HL-60/S4 (cell line): Measurements from ENCODE around the gene EXOSC10.

ENCODE experiments used
- in situ Hi-C: fragments of 300-500 bp; cut with MboI; formaldehyde crosslinking; loops from 2 replicates; pipeline ENCODE4 v1.14.3; 2022; ENCODE audit warnings: low sequenced_read_pairs

EXOSC10 gene

GRCh38 chr1:11099310-11100148 lies at the start of gene EXOSC10:
Gene EXOSC10 (minus strand): TSS chr1:11099869. CDS start chr1:11099831, 38 bp downstream.
- in situ Hi-C loops = no loop called here

DNA sequence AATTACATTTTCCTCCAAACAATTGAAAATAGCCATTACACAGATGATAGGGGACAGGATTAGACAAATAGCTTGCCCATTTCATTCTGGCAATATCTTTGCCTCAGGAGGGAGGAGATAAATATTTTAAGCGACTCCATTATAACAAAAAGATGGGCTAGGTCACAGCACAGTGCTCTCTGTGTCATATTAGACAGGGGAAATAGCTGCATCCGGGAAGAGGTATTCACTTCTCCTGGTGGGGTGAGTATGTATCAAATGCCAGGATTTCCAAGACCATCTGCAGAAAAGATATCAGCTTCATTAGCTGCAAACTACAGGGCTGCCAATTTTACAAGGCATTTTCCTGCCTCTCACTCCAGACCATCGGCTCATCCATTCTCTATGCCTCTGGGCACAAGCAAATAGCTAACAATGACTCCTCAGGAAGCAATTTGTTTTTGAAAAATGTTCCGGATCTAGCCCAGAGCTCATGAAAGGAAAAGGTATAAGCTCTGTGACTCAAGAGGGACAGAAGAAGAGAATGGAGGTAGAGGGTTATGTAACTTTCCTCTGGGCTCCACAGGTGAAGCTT lies 47.6 kb upstream of the EXOSC10 start:
- in situ Hi-C loops = no loop called here

GRCh38 chr1:11145741-11146140 lies 46.1 kb upstream of the EXOSC10 start:
- in situ Hi-C loops = no loop called here

DNA sequence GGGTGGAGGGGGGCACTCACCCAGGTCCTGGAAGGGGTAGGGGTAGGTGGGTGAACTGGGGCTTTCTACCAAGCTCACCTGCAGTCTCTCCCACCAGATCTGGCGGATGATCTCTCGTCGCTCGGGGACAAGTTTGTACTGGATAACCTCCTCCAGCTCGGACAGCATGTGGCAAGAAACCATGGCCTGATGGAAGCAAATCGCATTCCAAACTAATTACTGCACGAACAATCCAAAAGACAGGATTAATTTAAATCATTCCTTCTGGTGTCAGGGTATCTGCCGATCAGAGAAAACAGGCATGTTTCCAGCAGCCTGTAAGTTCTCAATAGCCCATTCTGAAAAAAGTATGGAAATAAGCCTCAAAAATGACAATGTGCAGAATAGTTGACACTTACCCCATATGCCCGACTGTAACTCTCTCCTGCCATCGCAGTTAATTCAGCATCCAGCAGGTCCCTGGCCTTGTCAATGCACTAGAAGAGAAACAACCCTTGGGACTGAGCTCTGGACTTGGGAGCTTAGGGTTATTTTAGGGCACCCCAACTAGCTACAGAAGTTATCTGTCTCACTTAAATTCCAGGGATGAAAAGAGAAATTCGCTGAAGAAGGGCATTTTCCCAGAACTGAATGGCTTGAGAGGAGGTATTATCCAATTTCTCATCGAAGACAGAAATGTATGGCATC lies 45.0 kb upstream of the EXOSC10 start:
- in situ Hi-C loops = no loop called here

DNA sequence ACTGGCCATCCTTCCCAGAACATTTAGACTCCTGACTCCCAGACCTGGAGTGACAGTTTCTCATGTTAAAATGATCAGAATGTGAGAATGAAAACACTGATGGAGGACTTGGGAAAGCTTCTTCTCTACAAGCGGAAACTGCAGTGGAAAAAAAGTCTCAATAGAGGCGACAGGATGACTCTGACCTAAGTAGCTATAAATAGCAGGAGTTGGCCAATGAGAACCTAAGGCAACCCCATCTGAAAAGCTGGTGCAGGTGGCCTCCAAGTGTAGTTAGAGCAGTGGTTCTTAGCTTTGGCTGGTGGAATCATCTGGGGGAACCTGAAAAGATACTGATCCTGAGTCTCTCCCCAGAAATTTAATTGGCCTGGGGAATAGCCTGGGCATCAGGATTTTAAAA lies 44.2 kb upstream of the EXOSC10 start:
- in situ Hi-C loops = no loop called here

DNA sequence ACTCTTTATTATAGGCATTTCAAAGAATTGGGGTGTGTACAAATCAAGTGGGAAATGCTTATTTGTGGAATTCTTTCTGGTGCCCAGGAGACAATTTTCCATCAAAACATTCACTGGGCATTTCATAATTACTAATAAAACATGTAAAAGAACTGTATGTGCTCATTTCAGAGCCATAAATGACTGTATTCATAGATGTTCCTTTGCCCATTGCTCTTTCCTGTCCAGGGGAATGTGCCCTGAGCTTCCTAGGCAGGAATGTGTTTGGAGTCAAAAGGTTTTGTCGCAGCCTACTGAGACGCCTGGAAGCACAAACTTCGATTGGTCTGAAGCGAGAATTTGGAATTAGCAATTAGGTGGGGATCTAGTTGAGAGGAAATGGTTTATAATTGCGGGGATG lies 43.7 kb upstream of the EXOSC10 start:
- in situ Hi-C loops = no loop called here

DNA sequence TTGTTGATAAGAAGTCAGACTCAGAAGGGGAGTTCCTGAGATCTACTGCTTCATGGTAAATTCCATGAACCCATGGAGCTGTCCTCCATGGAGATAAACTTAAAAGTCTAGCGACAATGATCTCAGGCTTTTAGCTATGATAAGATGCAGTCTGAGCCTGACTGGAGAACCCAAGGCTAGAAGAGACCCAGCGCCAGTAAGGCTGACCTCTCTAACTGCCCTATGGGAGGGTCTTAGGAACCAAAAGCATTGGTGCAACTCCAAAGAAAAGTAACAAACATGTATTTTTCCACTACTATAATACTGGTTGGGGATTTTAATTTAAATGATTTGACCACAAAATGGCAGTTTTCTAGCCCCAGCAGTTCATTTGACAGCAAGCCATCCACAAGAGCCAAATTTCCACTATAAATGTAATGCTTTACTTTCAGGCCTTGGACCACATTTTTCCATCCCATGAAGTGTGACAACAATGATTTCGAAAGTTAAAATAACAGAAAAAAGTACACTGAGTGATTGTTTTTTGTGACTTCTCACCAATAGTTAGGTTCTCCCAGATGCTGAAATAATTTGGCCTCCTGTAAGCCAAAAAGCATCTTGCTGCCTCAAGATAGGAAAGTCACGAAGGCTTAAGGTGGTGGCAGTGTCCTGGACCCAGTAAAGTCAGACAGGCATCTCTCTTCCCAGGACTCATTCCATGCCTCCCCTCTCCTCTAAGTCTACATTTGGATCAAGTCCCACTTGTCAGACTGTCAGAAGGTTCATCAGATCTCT lies 43.1 kb upstream of the EXOSC10 start:
- in situ Hi-C loops = no loop called here

GRCh38 chr1:11138952-11139351 lies 39.3 kb upstream of the EXOSC10 start:
- in situ Hi-C loops = no loop called here

GRCh38 chr1:11138029-11138428 lies 38.4 kb upstream of the EXOSC10 start:
- in situ Hi-C loops = no loop called here

DNA sequence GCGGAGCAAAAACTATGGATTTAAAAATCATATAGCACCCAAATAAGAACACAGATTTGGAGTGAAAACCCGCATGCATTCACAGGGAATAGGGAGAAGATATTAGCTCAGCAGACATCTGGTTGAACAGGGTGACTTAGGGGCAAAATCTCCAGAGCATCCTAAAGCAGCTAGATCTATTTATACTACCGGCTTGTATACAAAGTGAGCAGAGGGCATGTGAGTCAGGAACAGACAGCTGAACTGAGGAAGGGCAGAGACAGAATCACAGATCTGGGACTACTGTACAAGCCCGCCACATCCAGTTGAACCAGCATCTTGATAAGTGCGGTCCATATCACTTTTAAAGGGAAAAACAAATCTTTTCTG lies 35.2 kb upstream of the EXOSC10 start:
- in situ Hi-C loops = no loop called here

GRCh38 chr1:11134251-11134897 lies 34.7 kb upstream of the EXOSC10 start:
- in situ Hi-C loops = no loop called here

DNA sequence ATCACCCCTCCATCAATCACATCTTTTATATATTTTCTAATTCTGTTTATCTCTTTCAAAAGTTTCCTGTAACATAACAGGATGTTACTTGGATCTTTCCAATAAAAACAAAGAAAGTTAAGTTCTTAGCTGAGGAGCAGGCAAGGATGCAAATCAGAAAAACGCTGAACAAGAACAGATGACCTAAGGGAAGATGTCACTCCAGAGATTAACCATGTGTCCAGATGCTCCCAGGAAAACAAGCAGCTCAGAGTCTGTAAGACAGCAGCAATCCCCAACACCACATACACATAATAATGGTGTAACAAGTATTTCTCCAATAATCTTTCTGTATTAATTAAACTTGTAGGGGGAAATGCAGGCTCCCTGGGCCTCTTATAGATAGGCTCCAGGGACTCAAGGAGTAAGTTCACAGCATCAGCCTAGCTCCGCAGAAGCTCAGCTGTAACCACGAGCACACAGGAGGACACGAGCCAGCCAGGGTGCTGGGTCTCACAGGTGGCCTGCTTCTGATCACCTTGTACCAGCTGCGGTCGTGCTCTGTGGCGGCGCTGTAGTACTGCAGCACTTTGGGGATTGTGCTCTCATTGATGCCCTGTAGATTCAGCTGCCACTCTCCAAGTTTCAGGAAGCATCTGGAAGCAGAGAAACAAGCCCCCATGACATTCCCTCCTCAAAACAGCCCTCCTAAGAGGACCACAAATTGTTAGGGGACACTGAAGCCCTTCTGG lies 33.1 kb upstream of the EXOSC10 start:
- in situ Hi-C loops = no loop called here

- in situ Hi-C loops = no loop called here
Observed at GRCh38 chr1:11131816-11132215, 32.1 kb upstream of the EXOSC10 start.

- in situ Hi-C loops = no loop called here
Observed at GRCh38 chr1:11130406-11130805, 30.7 kb upstream of the EXOSC10 start.

DNA sequence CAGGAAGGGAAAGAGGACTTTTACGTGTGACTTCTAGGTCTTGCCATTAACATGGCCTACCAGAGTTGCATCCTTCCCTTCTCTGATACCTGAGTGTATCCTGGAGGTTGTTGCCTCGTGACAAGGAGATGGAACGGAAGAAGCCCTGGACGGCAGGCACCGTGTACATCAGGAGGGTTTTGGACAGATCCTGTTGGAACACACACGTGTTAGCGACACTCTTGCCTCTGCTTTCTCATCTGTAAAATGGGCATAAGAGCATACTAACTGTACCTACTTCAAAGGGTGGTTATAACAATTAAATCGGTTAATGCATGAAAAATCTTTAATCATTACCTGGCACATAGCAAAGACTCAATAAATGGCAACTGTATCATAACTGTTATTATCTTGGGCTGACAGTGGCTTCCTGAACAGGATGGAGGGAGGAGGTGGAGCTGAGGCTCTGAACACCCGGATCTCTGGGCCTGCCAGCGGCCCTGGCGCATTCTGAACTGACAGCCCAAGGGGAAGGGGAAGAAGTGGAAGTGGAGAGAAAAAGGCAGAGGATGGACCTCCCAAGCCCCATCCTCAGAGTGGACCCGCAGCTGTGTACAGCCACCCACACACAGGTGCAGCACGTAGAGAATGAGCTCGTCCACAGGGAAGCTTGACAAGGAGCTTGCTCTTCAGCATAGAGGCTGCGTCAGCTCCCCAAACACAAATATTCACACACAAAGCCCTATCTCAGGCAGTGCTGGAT lies 30.2 kb upstream of the EXOSC10 start:
- in situ Hi-C loops = no loop called here

DNA sequence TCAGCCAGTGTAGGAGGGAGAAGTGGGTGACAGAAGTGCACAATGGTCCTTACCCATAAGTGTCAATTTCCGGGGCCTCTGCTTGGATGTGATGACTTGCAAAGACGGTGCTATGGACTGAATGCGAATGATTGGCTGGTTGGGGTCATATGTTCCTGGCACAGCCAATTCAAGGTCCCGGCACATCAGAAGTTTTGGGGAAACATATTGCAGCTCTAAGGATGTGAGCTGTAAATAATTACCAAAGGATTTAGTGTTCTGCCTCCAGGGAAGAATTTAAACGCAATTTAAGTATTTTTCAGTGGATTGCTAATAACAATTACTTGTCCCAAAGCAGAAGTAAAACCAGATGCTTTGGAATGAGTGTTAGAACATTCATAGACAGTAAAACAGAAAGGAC lies 26.9 kb upstream of the EXOSC10 start:
- in situ Hi-C loops = no loop called here

GRCh38 chr1:11125931-11126330 lies 26.3 kb upstream of the EXOSC10 start:
- in situ Hi-C loops = no loop called here

DNA sequence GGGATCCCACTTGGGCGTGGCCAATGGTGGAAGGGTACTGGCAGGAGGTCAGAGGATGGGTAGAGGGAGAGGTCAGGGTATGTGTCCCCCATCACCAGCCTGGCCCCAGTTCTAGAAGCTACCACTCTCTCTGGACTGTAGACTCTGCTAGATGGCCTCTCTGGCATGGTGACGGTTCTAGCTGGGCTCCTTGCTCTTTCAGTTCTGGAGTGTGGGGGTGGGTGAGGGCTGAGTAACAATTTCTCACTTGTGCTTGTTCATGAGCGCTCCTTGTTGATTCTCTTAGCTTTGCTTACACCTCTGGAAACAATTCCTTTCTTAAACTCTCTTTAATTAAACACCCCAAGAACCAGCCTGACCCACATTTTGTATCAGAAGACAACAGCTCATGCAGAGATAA lies 25.3 kb upstream of the EXOSC10 start:
- in situ Hi-C loops = no loop called here

DNA sequence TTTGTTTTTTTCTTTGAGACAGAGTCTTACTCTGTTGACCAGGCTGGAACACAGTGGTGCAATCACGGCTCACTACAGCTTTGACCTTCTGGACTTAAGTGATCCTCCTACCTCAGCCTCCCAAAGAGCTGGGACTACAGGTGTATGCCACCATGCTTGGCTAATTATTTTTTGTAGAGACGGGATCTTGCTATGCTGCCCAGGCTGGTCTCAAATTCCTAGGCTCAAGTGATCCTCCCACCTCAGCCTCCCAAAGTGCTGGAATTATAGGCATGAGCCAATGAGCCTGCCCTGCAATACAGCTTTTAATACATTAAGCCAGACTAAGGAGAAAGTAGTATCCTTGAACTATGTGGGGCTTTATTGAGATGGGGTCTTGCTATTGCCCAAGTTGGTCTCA lies 16.6 kb upstream of the EXOSC10 start:
- in situ Hi-C loops = no loop called here
